Measurements from ENCODE around the gene C2orf68. TPM values are rescaled to one million over a fixed set of nuclear protein-coding genes. Genes with fewer than 3 reads are reported as not detected.

Gene C2orf68
- total and polyA plus RNA-seq, 2 of the 13 experiments (the other 11 are each of a cell fraction or from before 2014, with no cell fraction given): 47.1 to 77.4 TPM

DNA sequence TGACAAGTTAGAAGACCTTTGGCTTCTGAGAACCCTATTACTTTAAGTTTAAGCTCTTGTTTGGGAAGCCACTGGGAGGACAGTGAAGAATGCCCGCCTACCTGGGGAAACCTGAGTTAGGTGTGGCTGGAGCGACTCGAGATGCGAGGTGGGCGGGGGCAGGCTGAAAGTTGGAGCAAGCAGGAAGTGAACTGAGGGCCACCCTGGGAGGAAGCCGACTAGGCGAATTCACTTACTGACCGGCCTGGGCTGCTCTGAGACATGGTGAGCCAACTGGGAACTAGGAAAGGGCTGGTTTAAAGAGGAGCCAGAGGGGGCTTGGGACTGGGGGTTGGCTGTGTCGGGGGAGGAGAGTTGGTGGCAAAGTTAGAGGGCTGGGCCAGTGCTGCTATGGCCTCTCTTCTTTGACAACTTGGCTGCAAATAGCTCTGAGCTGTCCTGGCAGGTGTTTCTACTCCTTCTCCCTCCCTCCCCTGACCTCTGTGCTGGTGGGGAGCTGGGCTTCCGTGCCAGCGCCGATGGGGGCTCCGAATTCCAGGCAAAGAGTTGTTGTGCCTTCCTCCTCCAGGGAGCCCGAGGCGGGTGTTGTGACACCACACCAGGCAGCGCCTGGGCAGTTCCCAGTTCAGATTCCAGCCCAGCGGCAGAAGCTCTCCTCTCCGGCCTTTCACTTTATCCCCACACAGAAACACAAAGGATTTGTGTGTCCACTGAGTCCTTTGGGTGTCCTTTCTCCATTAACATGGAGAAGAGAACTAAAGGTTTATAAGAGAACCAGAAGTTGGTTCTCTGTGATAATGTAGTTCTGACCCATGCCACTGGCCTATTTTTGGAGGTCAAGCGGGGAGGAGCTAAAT lies 34.3 kb downstream of the C2orf68 start, which contains the start of gene VAMP8 (continued):
- TF ChIP-seq, protein P1, sequence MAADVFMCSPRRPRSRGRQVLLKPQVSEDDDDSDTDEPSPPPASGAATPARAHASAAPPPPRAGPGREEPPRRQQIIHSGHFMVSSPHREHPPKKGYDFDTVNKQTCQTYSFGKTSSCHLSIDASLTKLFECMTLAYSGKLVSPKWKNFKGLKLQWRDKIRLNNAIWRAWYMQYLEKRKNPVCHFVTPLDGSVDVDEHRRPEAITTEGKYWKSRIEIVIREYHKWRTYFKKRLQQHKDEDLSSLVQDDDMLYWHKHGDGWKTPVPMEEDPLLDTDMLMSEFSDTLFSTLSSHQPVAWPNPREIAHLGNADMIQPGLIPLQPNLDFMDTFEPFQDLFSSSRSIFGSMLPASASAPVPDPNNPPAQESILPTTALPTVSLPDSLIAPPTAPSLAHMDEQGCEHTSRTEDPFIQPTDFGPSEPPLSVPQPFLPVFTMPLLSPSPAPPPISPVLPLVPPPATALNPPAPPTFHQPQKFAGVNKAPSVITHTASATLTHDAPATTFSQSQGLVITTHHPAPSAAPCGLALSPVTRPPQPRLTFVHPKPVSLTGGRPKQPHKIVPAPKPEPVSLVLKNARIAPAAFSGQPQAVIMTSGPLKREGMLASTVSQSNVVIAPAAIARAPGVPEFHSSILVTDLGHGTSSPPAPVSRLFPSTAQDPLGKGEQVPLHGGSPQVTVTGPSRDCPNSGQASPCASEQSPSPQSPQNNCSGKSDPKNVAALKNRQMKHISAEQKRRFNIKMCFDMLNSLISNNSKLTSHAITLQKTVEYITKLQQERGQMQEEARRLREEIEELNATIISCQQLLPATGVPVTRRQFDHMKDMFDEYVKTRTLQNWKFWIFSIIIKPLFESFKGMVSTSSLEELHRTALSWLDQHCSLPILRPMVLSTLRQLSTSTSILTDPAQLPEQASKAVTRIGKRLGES (CRISPR knock-in tag; IDR thresholded peaks at IDR 0.05; ENCODE audit: borderline replicate concordance): no peak
- TF ChIP-seq MBNL3 (CRISPR knock-in tag; conservative IDR thresholded peaks at IDR 0.05): no peak
- TF ChIP-seq, protein P2, sequence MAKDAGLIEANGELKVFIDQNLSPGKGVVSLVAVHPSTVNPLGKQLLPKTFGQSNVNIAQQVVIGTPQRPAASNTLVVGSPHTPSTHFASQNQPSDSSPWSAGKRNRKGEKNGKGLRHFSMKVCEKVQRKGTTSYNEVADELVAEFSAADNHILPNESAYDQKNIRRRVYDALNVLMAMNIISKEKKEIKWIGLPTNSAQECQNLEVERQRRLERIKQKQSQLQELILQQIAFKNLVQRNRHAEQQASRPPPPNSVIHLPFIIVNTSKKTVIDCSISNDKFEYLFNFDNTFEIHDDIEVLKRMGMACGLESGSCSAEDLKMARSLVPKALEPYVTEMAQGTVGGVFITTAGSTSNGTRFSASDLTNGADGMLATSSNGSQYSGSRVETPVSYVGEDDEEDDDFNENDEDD (CRISPR knock-in tag; IDR thresholded peaks at IDR 0.05; ENCODE audit: borderline replicate concordance): 0 out of 2 replicates have a peak, but pooled peaks have one; percentile 14
- TF ChIP-seq PLRG1 (conservative IDR thresholded peaks at IDR 0.05): no peak
- TF ChIP-seq, protein P3, sequence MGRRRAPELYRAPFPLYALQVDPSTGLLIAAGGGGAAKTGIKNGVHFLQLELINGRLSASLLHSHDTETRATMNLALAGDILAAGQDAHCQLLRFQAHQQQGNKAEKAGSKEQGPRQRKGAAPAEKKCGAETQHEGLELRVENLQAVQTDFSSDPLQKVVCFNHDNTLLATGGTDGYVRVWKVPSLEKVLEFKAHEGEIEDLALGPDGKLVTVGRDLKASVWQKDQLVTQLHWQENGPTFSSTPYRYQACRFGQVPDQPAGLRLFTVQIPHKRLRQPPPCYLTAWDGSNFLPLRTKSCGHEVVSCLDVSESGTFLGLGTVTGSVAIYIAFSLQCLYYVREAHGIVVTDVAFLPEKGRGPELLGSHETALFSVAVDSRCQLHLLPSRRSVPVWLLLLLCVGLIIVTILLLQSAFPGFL (CRISPR knock-in tag; IDR thresholded peaks at IDR 0.05): no peak
- TF ChIP-seq TCF7 (IDR thresholded peaks at IDR 0.05; ENCODE audit: low read depth): no peak
- TF ChIP-seq ZNF777 (CRISPR knock-in tag; IDR thresholded peaks at IDR 0.05): 0 out of 2 replicates have a peak, but pooled peaks have one; percentile 17
- TF ChIP-seq ZNF501 (CRISPR knock-in tag; IDR thresholded peaks at IDR 0.05): peak; percentile 53; the same call in 1 of the 2 replicates
- TF ChIP-seq SAFB2 (CRISPR knock-in tag; IDR thresholded peaks at IDR 0.05; ENCODE audit: borderline replicate concordance, low read depth): no peak
- TF ChIP-seq ZNF354B (CRISPR knock-in tag; IDR thresholded peaks at IDR 0.05): no peak
- TF ChIP-seq ELF4 (CRISPR knock-in tag; IDR thresholded peaks at IDR 0.05; ENCODE audit: borderline replicate concordance): 0 out of 2 replicates have a peak, but pooled peaks have one; percentile 4
- no peak for TF ChIP-seq PHF5A (CRISPR knock-in tag; IDR thresholded peaks at IDR 0.05; ENCODE audit: low read depth, unreplicated experiment)
- peak; percentile 16; the same call in 1 of the 2 replicates for TF ChIP-seq IRF2 (CRISPR knock-in tag; IDR thresholded peaks at IDR 0.05)
- TF ChIP-seq, protein P4, sequence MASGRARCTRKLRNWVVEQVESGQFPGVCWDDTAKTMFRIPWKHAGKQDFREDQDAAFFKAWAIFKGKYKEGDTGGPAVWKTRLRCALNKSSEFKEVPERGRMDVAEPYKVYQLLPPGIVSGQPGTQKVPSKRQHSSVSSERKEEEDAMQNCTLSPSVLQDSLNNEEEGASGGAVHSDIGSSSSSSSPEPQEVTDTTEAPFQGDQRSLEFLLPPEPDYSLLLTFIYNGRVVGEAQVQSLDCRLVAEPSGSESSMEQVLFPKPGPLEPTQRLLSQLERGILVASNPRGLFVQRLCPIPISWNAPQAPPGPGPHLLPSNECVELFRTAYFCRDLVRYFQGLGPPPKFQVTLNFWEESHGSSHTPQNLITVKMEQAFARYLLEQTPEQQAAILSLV (CRISPR knock-in tag; IDR thresholded peaks at IDR 0.05; ENCODE audit: borderline replicate concordance): no peak
- TF ChIP-seq ZNF550 (CRISPR knock-in tag; IDR thresholded peaks at IDR 0.05; ENCODE audit: borderline replicate concordance): no peak
- TF ChIP-seq, protein P5, sequence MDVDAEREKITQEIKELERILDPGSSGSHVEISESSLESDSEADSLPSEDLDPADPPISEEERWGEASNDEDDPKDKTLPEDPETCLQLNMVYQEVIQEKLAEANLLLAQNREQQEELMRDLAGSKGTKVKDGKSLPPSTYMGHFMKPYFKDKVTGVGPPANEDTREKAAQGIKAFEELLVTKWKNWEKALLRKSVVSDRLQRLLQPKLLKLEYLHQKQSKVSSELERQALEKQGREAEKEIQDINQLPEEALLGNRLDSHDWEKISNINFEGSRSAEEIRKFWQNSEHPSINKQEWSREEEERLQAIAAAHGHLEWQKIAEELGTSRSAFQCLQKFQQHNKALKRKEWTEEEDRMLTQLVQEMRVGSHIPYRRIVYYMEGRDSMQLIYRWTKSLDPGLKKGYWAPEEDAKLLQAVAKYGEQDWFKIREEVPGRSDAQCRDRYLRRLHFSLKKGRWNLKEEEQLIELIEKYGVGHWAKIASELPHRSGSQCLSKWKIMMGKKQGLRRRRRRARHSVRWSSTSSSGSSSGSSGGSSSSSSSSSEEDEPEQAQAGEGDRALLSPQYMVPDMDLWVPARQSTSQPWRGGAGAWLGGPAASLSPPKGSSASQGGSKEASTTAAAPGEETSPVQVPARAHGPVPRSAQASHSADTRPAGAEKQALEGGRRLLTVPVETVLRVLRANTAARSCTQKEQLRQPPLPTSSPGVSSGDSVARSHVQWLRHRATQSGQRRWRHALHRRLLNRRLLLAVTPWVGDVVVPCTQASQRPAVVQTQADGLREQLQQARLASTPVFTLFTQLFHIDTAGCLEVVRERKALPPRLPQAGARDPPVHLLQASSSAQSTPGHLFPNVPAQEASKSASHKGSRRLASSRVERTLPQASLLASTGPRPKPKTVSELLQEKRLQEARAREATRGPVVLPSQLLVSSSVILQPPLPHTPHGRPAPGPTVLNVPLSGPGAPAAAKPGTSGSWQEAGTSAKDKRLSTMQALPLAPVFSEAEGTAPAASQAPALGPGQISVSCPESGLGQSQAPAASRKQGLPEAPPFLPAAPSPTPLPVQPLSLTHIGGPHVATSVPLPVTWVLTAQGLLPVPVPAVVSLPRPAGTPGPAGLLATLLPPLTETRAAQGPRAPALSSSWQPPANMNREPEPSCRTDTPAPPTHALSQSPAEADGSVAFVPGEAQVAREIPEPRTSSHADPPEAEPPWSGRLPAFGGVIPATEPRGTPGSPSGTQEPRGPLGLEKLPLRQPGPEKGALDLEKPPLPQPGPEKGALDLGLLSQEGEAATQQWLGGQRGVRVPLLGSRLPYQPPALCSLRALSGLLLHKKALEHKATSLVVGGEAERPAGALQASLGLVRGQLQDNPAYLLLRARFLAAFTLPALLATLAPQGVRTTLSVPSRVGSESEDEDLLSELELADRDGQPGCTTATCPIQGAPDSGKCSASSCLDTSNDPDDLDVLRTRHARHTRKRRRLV (CRISPR knock-in tag; IDR thresholded peaks at IDR 0.05): no peak
- peak; percentile 54; the same call in 1 of the 2 replicates for TF ChIP-seq POLR2G (IDR thresholded peaks at IDR 0.05; ENCODE audit: low read depth, low read length)
